Chondrocyte (in vitro differentiated cells): Measurements from ENCODE around the gene TMEM79. TPM values are rescaled to one million over a fixed set of nuclear protein-coding genes. Genes with fewer than 3 reads are reported as not detected.

Experiments used
- DNase-seq: peaks from one replicate; pipeline ENCODE4 v3.0.0; 2021; ENCODE audit warnings: mixed read lengths, low spot score
- H3K27ac Mint-ChIP-seq: one replicate; pipeline ENCODE4 v1.8.0; 2021; ENCODE audit warnings: mild to moderate bottlenecking, moderate library complexity, mixed read lengths; ENCODE audit not compliant: unreplicated experiment
- H3K27me3 Mint-ChIP-seq: 2 replicates; pipeline ENCODE4 v1.8.0; 2021; ENCODE audit warnings: low read depth, mixed read lengths
- H3K36me3 Mint-ChIP-seq: 2 replicates; pipeline ENCODE4 v1.8.0; 2021; ENCODE audit warnings: low read depth, mixed read lengths
- H3K4me1 Mint-ChIP-seq: 2 replicates; pipeline ENCODE4 v1.8.0; 2021; ENCODE audit warnings: low read depth, mild to moderate bottlenecking, mixed read lengths
- H3K4me3 Mint-ChIP-seq: one replicate; pipeline ENCODE4 v1.8.0; 2021; ENCODE audit warnings: mild to moderate bottlenecking, moderate library complexity, mixed read lengths; ENCODE audit not compliant: unreplicated experiment
- H3K9me3 Mint-ChIP-seq: 2 replicates; pipeline ENCODE4 v1.8.0; 2021; ENCODE audit warnings: low read depth, mixed read lengths
- CTCF ChIP-seq: fragments of 200-600 bp; sonication (generic); IDR thresholded peaks from 2 replicates; pipeline ENCODE4 v1.5.0; 2021; ENCODE audit warnings: antibody characterized with exemption, mild to moderate bottlenecking, moderate library complexity
- total RNA-seq: library from RNA; stranded (reverse); gene quantifications from 3 replicates; pipeline ENCODE4 v1.2.1, GENCODE V29; 2021

TMEM79 gene
- total RNA-seq, 1 donor from 2014 or later, result 1.7 TPM

- no peak for DNase-seq
- no peaks in the 10 kb centered on the region for H3K9me3 Mint-ChIP-seq
- H3K27ac Mint-ChIP-seq, result no peak overlapping the region
- H3K4me3 Mint-ChIP-seq, result no peak overlapping the region
- no peak for TF ChIP-seq CTCF
- H3K36me3 Mint-ChIP-seq, result peaks cover 50% of the 10 kb centered on the region
- no peaks in the 10 kb centered on the region for H3K27me3 Mint-ChIP-seq
- peaks cover 15% of the 10 kb centered on the region for H3K4me1 Mint-ChIP-seq
These were observed 7.6 kb upstream of the TMEM79 start for GRCh38 chr1:156276532-156276931.

- peak; percentile 25 for DNase-seq
- H3K27me3 Mint-ChIP-seq, result no peaks in the 10 kb centered on the region
- H3K4me1 Mint-ChIP-seq, result peaks cover 20% of the 10 kb centered on the region
- peaks cover 47% of the 10 kb centered on the region for H3K36me3 Mint-ChIP-seq
- H3K4me3 Mint-ChIP-seq, result no peak overlapping the region
- H3K9me3 Mint-ChIP-seq, result no peaks in the 10 kb centered on the region
- TF ChIP-seq CTCF, result no peak
- no peak overlapping the region for H3K27ac Mint-ChIP-seq
These were observed 7.2 kb upstream of the TMEM79 start for GRCh38 chr1:156276966-156277381.

- DNase-seq, result no peak
- peaks cover 25% of the 10 kb centered on the region for H3K36me3 Mint-ChIP-seq
- TF ChIP-seq CTCF, result no peak
- no peaks in the 10 kb centered on the region for H3K27me3 Mint-ChIP-seq
- no peak overlapping the region for H3K4me3 Mint-ChIP-seq
- no peaks in the 10 kb centered on the region for H3K9me3 Mint-ChIP-seq
- peaks cover 38% of the 10 kb centered on the region for H3K4me1 Mint-ChIP-seq
- H3K27ac Mint-ChIP-seq, result no peak overlapping the region
These were observed 4.3 kb upstream of the TMEM79 start for GRCh38 chr1:156279837-156280236.

GRCh38 chr1:156281281-156281680 is 2.8 kb upstream of the TMEM79 start:
- Mint-ChIP-seq H3K27ac (peak overlapping the region; percentile 95), H3K4me1 (peaks cover 38% of the 10 kb centered on the region)
- DNase-seq, result peak; percentile 51

GRCh38 chr1:156281693-156282478 is 2.2 kb upstream of the TMEM79 start:
- Mint-ChIP-seq H3K4me3 (peak overlapping the region; percentile 97), H3K27me3 (no peaks in the 10 kb centered on the region), H3K27ac (peak overlapping the region; percentile 95), H3K36me3 (peaks cover 12% of the 10 kb centered on the region), H3K9me3 (no peaks in the 10 kb centered on the region), H3K4me1 (peaks cover 38% of the 10 kb centered on the region)
- TF ChIP-seq CTCF, result no peak
- DNase-seq, result peak; percentile 18

More at GRCh38 chr1:156281281-156281680, 2.8 kb upstream of the TMEM79 start:
- Mint-ChIP-seq H3K27me3 (no peaks in the 10 kb centered on the region), H3K4me3 (peak overlapping the region; percentile 97), H3K36me3 (peaks cover 18% of the 10 kb centered on the region), H3K9me3 (no peaks in the 10 kb centered on the region)
- TF ChIP-seq CTCF, result peak; percentile 51
